ENCODE data around the gene PELI2. TPM values are rescaled to one million over a fixed set of nuclear protein-coding genes. Genes with fewer than 3 reads are reported as not detected.

The PELI2 gene
- total RNA-seq, 1 experiment from 2014 or later = 23.5 TPM

DNA sequence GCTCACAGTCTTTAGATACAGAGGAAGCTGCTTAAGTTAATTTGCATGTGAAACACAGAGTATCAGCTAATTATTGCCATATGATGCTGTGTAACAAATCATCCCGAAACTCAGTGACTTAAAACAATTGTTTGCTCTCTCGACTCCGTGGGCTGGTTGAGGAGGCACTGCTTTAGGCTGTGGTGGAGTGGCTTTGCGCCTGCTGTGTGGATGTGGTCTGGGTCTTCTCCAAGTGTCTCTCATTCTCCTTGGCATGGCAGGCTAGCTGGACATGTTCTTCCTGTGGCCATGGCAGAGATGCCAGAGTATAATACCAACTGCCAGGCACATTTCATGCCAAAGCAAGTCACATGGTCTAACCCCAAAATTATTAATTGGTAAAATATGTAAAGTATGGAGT lies 40.9 kb downstream of the PELI2 start:
- POLR2A ChIA-PET = no interaction called here
- no peak for DNase-seq (ENCODE audit: low spot score)
- CTCF ChIA-PET = no interaction called here
- peaks cover 16% of the 10 kb centered on the region for H3K4me1 Mint-ChIP-seq
- no peak overlapping the region for H3K27ac Mint-ChIP-seq
- H3K27me3 Mint-ChIP-seq (ENCODE audit: low read depth) = no peaks in the 10 kb centered on the region
- peaks cover 24% of the 10 kb centered on the region for H3K9me3 Mint-ChIP-seq
- no peak overlapping the region for H3K4me3 Mint-ChIP-seq
- TF ChIP-seq, protein P1, sequence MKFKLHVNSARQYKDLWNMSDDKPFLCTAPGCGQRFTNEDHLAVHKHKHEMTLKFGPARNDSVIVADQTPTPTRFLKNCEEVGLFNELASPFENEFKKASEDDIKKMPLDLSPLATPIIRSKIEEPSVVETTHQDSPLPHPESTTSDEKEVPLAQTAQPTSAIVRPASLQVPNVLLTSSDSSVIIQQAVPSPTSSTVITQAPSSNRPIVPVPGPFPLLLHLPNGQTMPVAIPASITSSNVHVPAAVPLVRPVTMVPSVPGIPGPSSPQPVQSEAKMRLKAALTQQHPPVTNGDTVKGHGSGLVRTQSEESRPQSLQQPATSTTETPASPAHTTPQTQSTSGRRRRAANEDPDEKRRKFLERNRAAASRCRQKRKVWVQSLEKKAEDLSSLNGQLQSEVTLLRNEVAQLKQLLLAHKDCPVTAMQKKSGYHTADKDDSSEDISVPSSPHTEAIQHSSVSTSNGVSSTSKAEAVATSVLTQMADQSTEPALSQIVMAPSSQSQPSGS (CRISPR knock-in tag; IDR thresholded peaks at IDR 0.05; ENCODE audit: borderline replicate concordance, low read depth) = no peak
- TF ChIP-seq EMX1 (CRISPR knock-in tag; IDR thresholded peaks at IDR 0.05) = no peak
- no peak for TF ChIP-seq PREB (CRISPR knock-in tag; IDR thresholded peaks at IDR 0.05; ENCODE audit: borderline replicate concordance)
- no peak for TF ChIP-seq FOXK1 (CRISPR knock-in tag; IDR thresholded peaks at IDR 0.05)
- TF ChIP-seq KAT7 (CRISPR knock-in tag; IDR thresholded peaks at IDR 0.05; ENCODE audit: borderline replicate concordance) = no peak
- no peak for TF ChIP-seq IRF2 (CRISPR knock-in tag; IDR thresholded peaks at IDR 0.05; ENCODE audit: borderline replicate concordance, low read depth)
- TF ChIP-seq, protein P2, sequence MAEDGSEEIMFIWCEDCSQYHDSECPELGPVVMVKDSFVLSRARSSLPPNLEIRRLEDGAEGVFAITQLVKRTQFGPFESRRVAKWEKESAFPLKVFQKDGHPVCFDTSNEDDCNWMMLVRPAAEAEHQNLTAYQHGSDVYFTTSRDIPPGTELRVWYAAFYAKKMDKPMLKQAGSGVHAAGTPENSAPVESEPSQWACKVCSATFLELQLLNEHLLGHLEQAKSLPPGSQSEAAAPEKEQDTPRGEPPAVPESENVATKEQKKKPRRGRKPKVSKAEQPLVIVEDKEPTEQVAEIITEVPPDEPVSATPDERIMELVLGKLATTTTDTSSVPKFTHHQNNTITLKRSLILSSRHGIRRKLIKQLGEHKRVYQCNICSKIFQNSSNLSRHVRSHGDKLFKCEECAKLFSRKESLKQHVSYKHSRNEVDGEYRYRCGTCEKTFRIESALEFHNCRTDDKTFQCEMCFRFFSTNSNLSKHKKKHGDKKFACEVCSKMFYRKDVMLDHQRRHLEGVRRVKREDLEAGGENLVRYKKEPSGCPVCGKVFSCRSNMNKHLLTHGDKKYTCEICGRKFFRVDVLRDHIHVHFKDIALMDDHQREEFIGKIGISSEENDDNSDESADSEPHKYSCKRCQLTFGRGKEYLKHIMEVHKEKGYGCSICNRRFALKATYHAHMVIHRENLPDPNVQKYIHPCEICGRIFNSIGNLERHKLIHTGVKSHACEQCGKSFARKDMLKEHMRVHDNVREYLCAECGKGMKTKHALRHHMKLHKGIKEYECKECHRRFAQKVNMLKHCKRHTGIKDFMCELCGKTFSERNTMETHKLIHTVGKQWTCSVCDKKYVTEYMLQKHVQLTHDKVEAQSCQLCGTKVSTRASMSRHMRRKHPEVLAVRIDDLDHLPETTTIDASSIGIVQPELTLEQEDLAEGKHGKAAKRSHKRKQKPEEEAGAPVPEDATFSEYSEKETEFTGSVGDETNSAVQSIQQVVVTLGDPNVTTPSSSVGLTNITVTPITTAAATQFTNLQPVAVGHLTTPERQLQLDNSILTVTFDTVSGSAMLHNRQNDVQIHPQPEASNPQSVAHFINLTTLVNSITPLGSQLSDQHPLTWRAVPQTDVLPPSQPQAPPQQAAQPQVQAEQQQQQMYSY (CRISPR knock-in tag; IDR thresholded peaks at IDR 0.05) = no peak
- TF ChIP-seq TP53 (CRISPR knock-in tag; IDR thresholded peaks at IDR 0.05) = no peak
- no peak for TF ChIP-seq NR2C2 (CRISPR knock-in tag; IDR thresholded peaks at IDR 0.05)
- TF ChIP-seq E2F4 (CRISPR knock-in tag; IDR thresholded peaks at IDR 0.05; ENCODE audit: borderline replicate concordance, low read depth) = no peak
- no peak for TF ChIP-seq ZBTB21 (CRISPR knock-in tag; IDR thresholded peaks at IDR 0.05; ENCODE audit: borderline replicate concordance)
- TF ChIP-seq, protein P3, sequence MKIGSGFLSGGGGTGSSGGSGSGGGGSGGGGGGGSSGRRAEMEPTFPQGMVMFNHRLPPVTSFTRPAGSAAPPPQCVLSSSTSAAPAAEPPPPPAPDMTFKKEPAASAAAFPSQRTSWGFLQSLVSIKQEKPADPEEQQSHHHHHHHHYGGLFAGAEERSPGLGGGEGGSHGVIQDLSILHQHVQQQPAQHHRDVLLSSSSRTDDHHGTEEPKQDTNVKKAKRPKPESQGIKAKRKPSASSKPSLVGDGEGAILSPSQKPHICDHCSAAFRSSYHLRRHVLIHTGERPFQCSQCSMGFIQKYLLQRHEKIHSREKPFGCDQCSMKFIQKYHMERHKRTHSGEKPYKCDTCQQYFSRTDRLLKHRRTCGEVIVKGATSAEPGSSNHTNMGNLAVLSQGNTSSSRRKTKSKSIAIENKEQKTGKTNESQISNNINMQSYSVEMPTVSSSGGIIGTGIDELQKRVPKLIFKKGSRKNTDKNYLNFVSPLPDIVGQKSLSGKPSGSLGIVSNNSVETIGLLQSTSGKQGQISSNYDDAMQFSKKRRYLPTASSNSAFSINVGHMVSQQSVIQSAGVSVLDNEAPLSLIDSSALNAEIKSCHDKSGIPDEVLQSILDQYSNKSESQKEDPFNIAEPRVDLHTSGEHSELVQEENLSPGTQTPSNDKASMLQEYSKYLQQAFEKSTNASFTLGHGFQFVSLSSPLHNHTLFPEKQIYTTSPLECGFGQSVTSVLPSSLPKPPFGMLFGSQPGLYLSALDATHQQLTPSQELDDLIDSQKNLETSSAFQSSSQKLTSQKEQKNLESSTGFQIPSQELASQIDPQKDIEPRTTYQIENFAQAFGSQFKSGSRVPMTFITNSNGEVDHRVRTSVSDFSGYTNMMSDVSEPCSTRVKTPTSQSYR (CRISPR knock-in tag; IDR thresholded peaks at IDR 0.05) = no peak
- TF ChIP-seq GTF2I (CRISPR knock-in tag; conservative IDR thresholded peaks at IDR 0.05) = no peak
- TF ChIP-seq, protein P4, sequence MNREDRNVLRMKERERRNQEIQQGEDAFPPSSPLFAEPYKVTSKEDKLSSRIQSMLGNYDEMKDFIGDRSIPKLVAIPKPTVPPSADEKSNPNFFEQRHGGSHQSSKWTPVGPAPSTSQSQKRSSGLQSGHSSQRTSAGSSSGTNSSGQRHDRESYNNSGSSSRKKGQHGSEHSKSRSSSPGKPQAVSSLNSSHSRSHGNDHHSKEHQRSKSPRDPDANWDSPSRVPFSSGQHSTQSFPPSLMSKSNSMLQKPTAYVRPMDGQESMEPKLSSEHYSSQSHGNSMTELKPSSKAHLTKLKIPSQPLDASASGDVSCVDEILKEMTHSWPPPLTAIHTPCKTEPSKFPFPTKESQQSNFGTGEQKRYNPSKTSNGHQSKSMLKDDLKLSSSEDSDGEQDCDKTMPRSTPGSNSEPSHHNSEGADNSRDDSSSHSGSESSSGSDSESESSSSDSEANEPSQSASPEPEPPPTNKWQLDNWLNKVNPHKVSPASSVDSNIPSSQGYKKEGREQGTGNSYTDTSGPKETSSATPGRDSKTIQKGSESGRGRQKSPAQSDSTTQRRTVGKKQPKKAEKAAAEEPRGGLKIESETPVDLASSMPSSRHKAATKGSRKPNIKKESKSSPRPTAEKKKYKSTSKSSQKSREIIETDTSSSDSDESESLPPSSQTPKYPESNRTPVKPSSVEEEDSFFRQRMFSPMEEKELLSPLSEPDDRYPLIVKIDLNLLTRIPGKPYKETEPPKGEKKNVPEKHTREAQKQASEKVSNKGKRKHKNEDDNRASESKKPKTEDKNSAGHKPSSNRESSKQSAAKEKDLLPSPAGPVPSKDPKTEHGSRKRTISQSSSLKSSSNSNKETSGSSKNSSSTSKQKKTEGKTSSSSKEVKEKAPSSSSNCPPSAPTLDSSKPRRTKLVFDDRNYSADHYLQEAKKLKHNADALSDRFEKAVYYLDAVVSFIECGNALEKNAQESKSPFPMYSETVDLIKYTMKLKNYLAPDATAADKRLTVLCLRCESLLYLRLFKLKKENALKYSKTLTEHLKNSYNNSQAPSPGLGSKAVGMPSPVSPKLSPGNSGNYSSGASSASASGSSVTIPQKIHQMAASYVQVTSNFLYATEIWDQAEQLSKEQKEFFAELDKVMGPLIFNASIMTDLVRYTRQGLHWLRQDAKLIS (CRISPR knock-in tag; IDR thresholded peaks at IDR 0.05; ENCODE audit: borderline replicate concordance) = no peak
- no peak for TF ChIP-seq NFYB (CRISPR knock-in tag; conservative IDR thresholded peaks at IDR 0.05; ENCODE audit: low read depth)
- no peak for TF ChIP-seq ZNF232 (CRISPR knock-in tag; IDR thresholded peaks at IDR 0.05)
- H3K36me3 Mint-ChIP-seq = peaks cover 10% of the 10 kb centered on the region
- no peak for ATAC-seq

All from WTC11 (cell line).